NCI-H226 (cell line): ENCODE measurements around the gene SWSAP1.

Experiments used
- DNase-seq: peaks from one replicate; pipeline ENCODE4 v3.0.0-alpha.2; 2015

SWSAP1 gene

GRCh38 chr19:11355160-11356073 is 19.0 kb upstream of the SWSAP1 start, which contains the start of gene PLPPR2:
Gene PLPPR2, plus strand, starts transcription at chr19:11355432. Its CDS starts 2,242 bp downstream, at chr19:11357674.
- peak; percentile 77 for DNase-seq

GRCh38 chr19:11356074-11356397 is 18.4 kb upstream of the SWSAP1 start:
- DNase-seq, result no peak

GRCh38 chr19:11356676-11357550 is 17.6 kb upstream of the SWSAP1 start:
- no peak for DNase-seq

- DNase-seq, result no peak
These were observed 15.0 kb upstream of the SWSAP1 start for GRCh38 chr19:11359421-11359820.

- no peak for DNase-seq
These were observed 13.3 kb upstream of the SWSAP1 start for GRCh38 chr19:11361037-11361770.

GRCh38 chr19:11361771-11362731 is 12.4 kb upstream of the SWSAP1 start:
- DNase-seq, result no peak

DNA sequence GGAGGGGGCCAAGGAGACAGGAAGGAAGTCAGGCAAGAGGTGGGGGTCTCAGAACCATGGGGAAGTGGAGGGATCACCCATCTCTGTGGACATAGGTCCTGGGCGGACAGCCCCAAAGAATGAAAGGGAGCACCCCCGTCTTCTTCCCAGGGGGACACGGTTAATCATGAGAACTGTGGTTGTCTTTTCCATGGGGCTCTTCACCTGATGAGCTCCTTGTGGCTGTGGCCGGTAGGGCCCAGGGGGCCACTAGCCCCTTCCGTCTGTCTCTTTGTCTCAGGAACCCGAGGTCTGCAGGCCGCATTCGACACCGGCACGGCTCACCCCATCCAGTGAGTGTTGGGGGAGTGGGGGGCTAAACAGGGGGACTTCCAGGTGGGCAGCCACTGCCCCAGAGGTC is 10.6 kb upstream of the SWSAP1 start:
- DNase-seq, result no peak

DNA sequence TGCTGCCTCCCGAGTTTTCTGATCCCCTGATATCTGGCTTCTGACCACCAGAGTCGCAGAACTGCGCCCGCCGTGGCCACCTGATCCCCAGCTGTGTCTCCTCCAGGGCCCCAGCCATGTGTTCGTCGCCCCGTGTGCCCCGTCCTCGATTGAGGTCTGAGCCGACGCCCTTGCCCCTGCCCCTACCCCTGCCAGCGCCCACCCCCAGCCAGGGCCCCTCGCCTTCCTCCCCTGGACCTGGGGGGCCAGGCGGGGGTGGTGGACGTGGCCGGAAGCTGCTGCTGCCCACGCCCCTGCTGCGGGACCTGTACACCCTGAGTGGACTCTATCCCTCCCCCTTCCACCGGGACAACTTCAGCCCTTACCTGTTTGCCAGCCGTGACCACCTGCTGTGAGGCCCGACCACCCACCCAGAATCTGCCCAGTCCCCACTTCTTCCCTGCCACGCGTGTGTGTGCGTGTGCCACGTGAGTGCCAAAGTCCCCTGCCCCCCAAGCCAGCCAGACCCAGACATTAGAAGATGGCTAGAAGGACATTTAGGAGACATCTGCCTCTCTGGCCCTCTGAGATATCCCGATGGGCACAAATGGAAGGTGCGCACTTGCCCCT is 10.1 kb upstream of the SWSAP1 start:
- no peak for DNase-seq

GRCh38 chr19:11364935-11365334 is 9.5 kb upstream of the SWSAP1 start:
- DNase-seq, result no peak

DNA sequence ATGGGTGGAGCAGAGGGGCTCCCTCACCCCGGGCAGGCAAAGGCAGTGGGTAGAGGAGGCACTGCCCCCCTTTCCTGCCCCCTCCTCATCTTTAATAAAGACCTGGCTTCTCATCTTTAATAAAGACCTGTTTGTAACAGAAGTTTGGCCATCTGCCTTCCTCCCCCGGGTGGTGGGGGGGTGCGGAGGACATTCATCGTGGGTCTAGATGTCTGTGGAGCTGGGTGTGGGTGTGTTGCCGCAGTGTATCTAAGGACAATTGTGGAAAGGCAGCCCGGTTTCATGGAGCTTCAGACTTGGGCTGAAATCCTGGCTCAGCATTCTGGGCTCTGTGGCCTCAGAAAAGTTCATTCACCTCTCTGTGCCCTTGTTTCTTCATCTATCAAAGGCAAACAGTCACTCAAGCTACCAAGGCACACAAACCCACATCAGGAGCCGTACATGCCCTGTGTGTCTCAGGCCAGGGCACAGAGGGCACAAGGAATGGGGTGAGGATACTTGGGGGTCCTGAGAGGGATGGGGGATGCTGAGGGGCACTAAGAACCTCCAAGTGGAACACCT is 8.8 kb upstream of the SWSAP1 start:
- DNase-seq, result no peak

GRCh38 chr19:11367528-11367927 is 6.9 kb upstream of the SWSAP1 start:
- DNase-seq, result no peak

GRCh38 chr19:11370744-11371143 is 3.7 kb upstream of the SWSAP1 start:
- no peak for DNase-seq

- no peak for DNase-seq
These were observed 1.1 kb upstream of the SWSAP1 start for GRCh38 chr19:11373166-11373884.

- DNase-seq, result no peak
These were observed 507 bp upstream of the SWSAP1 start for GRCh38 chr19:11373885-11374432.

DNA sequence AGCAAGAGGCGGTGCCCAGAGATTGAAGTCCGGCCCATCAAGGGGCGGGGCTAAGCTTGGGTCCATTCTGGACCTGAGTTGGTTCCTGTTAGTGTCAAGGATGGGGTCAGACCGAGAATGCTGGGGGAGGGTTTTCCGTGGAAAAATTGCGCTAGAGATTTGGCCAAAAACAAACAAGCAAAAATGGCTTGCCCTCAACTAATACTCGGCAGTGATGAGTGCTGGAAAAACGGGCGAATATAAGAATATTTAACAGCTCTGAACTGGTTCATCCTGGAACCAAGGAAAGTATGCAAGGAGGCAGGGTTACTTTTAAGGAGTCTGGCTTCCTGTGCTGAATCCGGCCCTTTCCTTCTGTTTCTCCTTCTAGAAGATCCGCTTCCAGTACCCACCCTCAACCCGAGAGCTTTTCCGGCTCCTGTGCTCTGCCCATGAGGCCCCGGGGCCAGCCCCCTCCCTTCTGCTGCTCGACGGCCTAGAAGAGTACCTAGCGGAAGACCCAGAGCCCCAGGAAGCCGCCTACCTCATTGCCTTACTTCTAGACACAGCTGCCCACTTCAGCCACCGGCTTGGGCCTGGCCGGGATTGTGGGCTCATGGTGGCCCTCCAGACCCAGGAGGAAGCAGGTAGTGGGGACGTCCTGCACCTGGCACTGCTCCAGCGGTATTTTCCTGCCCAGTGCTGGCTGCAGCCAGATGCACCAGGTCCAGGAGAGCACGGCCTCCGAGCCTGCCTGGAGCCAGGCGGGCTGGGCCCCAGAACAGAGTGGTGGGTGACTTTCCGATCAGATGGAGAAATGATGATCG is 880 bp downstream of the SWSAP1 start:
- peak; percentile 49 for DNase-seq

DNA sequence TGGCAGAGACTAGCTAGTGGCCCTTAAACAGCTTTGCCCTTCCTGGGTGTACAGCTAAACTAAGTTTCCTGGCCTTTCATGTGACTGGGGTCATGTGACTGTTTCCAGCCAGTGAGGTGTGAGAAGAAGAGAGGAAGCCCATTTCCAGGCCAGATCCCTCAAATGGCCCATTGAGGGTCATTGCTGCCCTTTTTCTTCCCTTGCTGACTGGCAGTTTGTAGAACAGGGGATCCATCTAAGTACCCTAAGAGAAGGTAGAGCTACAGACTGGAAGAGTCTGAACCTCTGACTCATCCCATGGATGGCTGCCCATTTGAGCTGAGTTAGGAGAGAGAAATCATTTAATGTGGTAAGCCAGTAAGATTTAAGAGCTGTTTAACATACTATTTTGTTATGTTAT is 2.8 kb downstream of the SWSAP1 start:
- peak; percentile 70 for DNase-seq

DNA sequence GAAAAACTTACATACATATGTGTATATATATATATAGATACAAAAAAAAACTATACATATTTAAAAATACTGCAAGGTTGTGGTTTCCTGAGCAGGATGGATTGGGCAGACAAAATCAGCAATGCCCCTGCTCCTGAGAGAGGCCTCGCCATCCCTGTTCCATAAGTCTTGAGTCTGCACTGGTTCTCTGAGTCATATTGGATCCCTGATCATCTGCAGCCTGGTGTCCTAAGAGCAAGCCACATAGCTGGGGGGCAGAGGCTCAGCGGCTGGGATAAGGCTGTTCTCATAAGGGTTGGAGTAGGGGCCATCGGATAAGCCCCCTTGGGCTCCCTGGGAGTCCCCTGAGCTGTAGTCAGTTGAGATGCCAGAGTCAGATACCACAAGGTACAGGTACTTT is 3.3 kb downstream of the SWSAP1 start:
- DNase-seq, result no peak

DNA sequence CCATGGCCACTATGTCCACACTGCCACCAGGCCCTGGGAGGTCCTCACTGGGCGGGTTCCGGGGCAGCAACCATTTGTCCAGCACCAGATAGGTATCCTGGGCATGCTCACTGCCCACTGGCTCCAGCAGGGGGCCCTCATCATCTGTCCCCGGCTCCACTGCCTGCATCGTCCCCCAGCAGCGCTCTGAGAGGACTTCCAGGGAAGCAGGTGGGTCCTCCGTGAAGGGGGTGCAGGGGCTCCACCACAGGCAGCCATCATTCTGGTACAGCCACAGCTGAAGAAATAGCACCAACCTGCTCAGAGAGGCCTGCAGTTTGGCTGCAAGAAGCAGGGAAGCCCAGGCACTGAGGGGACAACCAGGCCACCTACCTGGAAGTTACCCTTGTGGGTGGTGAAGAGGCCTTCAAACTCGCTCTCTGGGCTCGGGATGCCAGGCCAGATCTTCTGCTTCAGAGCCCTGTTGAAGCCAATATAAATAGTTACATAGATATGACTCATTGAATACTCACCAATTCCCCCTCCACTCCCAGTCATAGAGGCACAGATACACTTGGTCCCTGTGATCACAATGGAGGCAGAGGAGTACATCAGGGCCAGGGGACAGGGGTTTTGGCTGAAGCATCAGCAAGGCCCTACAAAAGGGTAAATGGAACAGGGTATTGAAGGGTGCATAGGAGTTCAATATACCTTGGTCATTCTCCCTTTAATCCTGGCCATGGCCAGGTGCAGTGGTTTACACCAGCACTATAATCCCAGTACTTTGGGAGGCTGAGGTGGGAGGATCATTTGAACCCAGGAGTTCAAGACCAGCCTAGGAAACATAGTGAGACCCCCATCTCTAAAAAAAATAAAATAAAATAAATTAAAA is 4.1 kb downstream of the SWSAP1 start:
- peak; percentile 46 for DNase-seq
